IMR-90 (cell line): Measurements from ENCODE around the gene LDHAL6B. TPM values are rescaled to one million over a fixed set of nuclear protein-coding genes. Genes with fewer than 3 reads are reported as not detected.

Experiments
- ATAC-seq: fragments of 200-7000 bp; cut with Tn5 transposase; 2 replicates; pipeline ENCODE4 v1.9.1; 2020; ENCODE audit warnings: low read depth, mild to moderate bottlenecking, moderate library complexity
- BruUV-seq: library from RNA; stranded (reverse); fragments of 400-500 nt; replicated peaks from 2 replicates; lab custom pipeline; 2021; lab: Mats Ljungman, UMichigan
- CTCF ChIA-PET: fragments of 300-600 bp; formaldehyde crosslinking; extraction: SDS; loops from one replicate; lab custom pipeline; 2021; ENCODE audit warnings: antibody characterized with exemption; lab: Yijun Ruan, JAX
- POLR2A ChIA-PET: fragments of 300-600 bp; sonication (Branson Sonifier 250); formaldehyde crosslinking; loops from one replicate; lab custom pipeline; 2022; ENCODE audit warnings: antibody characterized with exemption; ENCODE audit not compliant: unreplicated experiment; lab: Charles Lee
- DNase-seq: peaks from one replicate; pipeline ENCODE4 v3.0.0; 2013
- H2AFZ ChIP-seq: replicated peaks from 2 replicates; pipeline ENCODE3; 2013; ENCODE audit warnings: low read length, mild to moderate bottlenecking; ENCODE audit not compliant: poor library complexity
- H2AK5ac ChIP-seq: 2 replicates; pipeline ENCODE4 v1.6.1; 2013; ENCODE audit warnings: low read depth, low read length, inconsistent platforms
- H2AK9ac ChIP-seq: replicated peaks from 2 replicates; pipeline ENCODE3; 2013; ENCODE audit warnings: mild to moderate bottlenecking, low read depth, low read length, moderate library complexity; ENCODE audit not compliant: poor library complexity
- H2BK120ac ChIP-seq: 2 replicates; pipeline ENCODE4 v1.6.1; 2013; ENCODE audit warnings: low read depth, low read length, inconsistent platforms
- H2BK15ac ChIP-seq: 3 replicates; pipeline ENCODE4 v1.6.1; 2013; ENCODE audit warnings: low read depth, low read length, inconsistent platforms
- H2BK20ac ChIP-seq: 2 replicates; pipeline ENCODE4 v1.6.1; 2013; ENCODE audit warnings: low read depth, mild to moderate bottlenecking, inconsistent platforms, low read length, moderate library complexity
- H2BK5ac ChIP-seq: 2 replicates; pipeline ENCODE4 v1.6.1; 2013; ENCODE audit warnings: mild to moderate bottlenecking, low read depth, low read length, inconsistent platforms; ENCODE audit not compliant: poor library complexity, severe bottlenecking
- H3K14ac ChIP-seq: replicated peaks from 2 replicates; pipeline ENCODE4 v1.6.1; 2013; ENCODE audit warnings: low read depth, low read length, inconsistent platforms
- H3K18ac ChIP-seq: 2 replicates; pipeline ENCODE4 v1.6.1; 2013; ENCODE audit warnings: low read depth, low read length, control low read depth
- H3K23ac ChIP-seq: 2 replicates; pipeline ENCODE4 v1.6.1; 2013; ENCODE audit warnings: low read depth, low read length, inconsistent platforms
- H3K27ac ChIP-seq: 2 replicates; pipeline ENCODE4 v1.5.1; 2013; ENCODE audit warnings: mild to moderate bottlenecking, control low read depth, low read length; ENCODE audit not compliant: insufficient read depth
- H3K27me3 ChIP-seq: 2 replicates; pipeline ENCODE4 v1.6.1; 2013; ENCODE audit warnings: low read length; ENCODE audit not compliant: control insufficient read depth, insufficient read depth
- H3K36me3 ChIP-seq: 2 replicates; pipeline ENCODE4 v1.6.1; 2013; ENCODE audit warnings: low read length, mixed read lengths; ENCODE audit not compliant: control insufficient read depth, insufficient read depth
- H3K4ac ChIP-seq: 2 replicates; pipeline ENCODE4 v1.6.1; 2013; ENCODE audit warnings: low read depth, low read length, inconsistent platforms
- H3K4me1 ChIP-seq: 2 replicates; pipeline ENCODE4 v1.6.1; 2013; ENCODE audit warnings: low read length, mixed read lengths; ENCODE audit not compliant: control insufficient read depth, insufficient read depth
- H3K4me2 ChIP-seq: 2 replicates; pipeline ENCODE4 v1.6.1; 2013; ENCODE audit warnings: low read depth, mild to moderate bottlenecking, control low read depth, low read length, moderate library complexity
- H3K4me3 ChIP-seq: 2 replicates; pipeline ENCODE4 v1.5.1; 2013; ENCODE audit warnings: low read depth, mild to moderate bottlenecking, control low read depth, low read length, moderate library complexity; ENCODE audit not compliant: insufficient read depth
- H3K56ac ChIP-seq: 2 replicates; pipeline ENCODE4 v1.6.1; 2013; ENCODE audit warnings: low read length, inconsistent platforms; ENCODE audit not compliant: insufficient read depth; ENCODE audit errors: extremely low read depth
- H3K79me1 ChIP-seq, 2 experiments: 2 replicates each; pipeline ENCODE4 v1.6.1; 2013; ENCODE audit warnings: low read length in 2 of 2, inconsistent platforms in 1 of 2, low read depth in 1 of 2
- H3K9ac ChIP-seq: 2 replicates; pipeline ENCODE4 v1.6.1; 2013; ENCODE audit warnings: low read depth, low read length, control low read depth
- H3K9me1 ChIP-seq: 2 replicates; pipeline ENCODE4 v1.6.1; 2013; ENCODE audit warnings: low read length, inconsistent platforms; ENCODE audit not compliant: insufficient read depth
- H3K9me3 ChIP-seq: 2 replicates; pipeline ENCODE4 v1.6.1; 2013; ENCODE audit warnings: low read length; ENCODE audit not compliant: control insufficient read depth, insufficient read depth
- H4K20me1 ChIP-seq: 2 replicates; pipeline ENCODE4 v1.6.1; 2013; ENCODE audit warnings: low read length, inconsistent platforms; ENCODE audit not compliant: insufficient read depth
- H4K5ac ChIP-seq: 2 replicates; pipeline ENCODE4 v1.6.1; 2013; ENCODE audit warnings: mild to moderate bottlenecking, low read depth, low read length, control low read depth
- H4K8ac ChIP-seq, 2 experiments: 2 replicates each; pipeline ENCODE4 v1.6.1; 2013; ENCODE audit warnings: low read depth in 2 of 2, low read length in 2 of 2, control low read depth in 1 of 2, inconsistent platforms in 1 of 2
- H4K91ac ChIP-seq: 2 replicates; pipeline ENCODE4 v1.6.1; 2013; ENCODE audit warnings: low read depth, low read length, inconsistent platforms; ENCODE audit not compliant: insufficient read depth
- BHLHE40 ChIP-seq: fragments of 150-350 bp; IDR thresholded peaks from 2 replicates; pipeline ENCODE4 v1.6.1; 2016; ENCODE audit warnings: mild to moderate bottlenecking, low read depth, low read length
- CEBPB ChIP-seq: IDR thresholded peaks from 2 replicates; pipeline ENCODE4 v1.6.1; 2012; ENCODE audit warnings: low read depth, low read length, improper control_type of control experiment
- CTCF ChIP-seq: conservative IDR thresholded peaks from 2 replicates; pipeline ENCODE4 v1.5.1; 2012; ENCODE audit warnings: mild to moderate bottlenecking, low read depth, low read length, improper control_type of control experiment
- ELK1 ChIP-seq: fragments of 150-350 bp; IDR thresholded peaks from 2 replicates; pipeline ENCODE4 v1.6.1; 2016; ENCODE audit warnings: low read depth, mild to moderate bottlenecking, low read length, moderate library complexity, borderline replicate concordance
- MAFK ChIP-seq: IDR thresholded peaks from 2 replicates; pipeline ENCODE4 v1.6.1; 2012; ENCODE audit warnings: low read depth, low read length, improper control_type of control experiment
- MXI1 ChIP-seq: IDR thresholded peaks from 2 replicates; pipeline ENCODE4 v1.6.1; 2012; ENCODE audit warnings: low read depth, mild to moderate bottlenecking, low read length, moderate library complexity, borderline replicate concordance
- SMC3 ChIP-seq: fragments of 150-350 bp; IDR thresholded peaks from 2 replicates; pipeline ENCODE4 v1.6.1; 2016; ENCODE audit warnings: low read depth, mild to moderate bottlenecking, antibody characterized with exemption, low read length, moderate library complexity
- WGBS, 2 experiments: methylation state at CpG; one replicate each; pipeline versions ENCODE4 v1.1.5 to v1.1.7; 2013; ENCODE audit warnings: missing lambda C conversion rate in 2 of 2; ENCODE audit not compliant: insufficient read length in 1 of 2; ENCODE audit errors: extremely low coverage in 2 of 2; 5-methylcytosine and 5-hydroxymethylcytosine counted together
- dilution Hi-C: fragments of 300-500 bp; cut with HindIII; formaldehyde crosslinking; loops from one replicate; pipeline ENCODE4 v1.14.3; 2018; ENCODE audit warnings: low sequenced_read_pairs; ENCODE audit not compliant: unreplicated experiment
- in situ Hi-C: fragments of 300-500 bp; cut with MboI; formaldehyde crosslinking; loops from 3 replicates; pipeline ENCODE4 v1.14.3; 2019; ENCODE audit warnings: low sequenced_read_pairs, inconsistent platforms, mixed read lengths
- intact Hi-C: fragments of 100-400 bp; cut with micrococcal nuclease; formaldehyde crosslinking; loops from 2 replicates; pipeline ENCODE4 v1.10.0; 2022
- polyA plus RNA-seq, 3 experiments: library from polyadenylated mRNA; depleted of rRNA; stranded (reverse); fragments of >200 nt; gene quantifications; 2 replicates each; pipeline ENCODE4 v1.2.3, GENCODE V29; 2012; ENCODE audit warnings: low replicate concordance in 1 of 3
- total RNA-seq: library from RNA; depleted of rRNA; stranded (reverse); fragments of >200 nt; gene quantifications from 2 replicates; pipeline ENCODE4 v1.2.3, GENCODE V29; 2012

The LDHAL6B gene
- total and polyA plus RNA-seq, 2 of the 4 experiments (the other 2 are of a cell fraction) = not detected

DNA sequence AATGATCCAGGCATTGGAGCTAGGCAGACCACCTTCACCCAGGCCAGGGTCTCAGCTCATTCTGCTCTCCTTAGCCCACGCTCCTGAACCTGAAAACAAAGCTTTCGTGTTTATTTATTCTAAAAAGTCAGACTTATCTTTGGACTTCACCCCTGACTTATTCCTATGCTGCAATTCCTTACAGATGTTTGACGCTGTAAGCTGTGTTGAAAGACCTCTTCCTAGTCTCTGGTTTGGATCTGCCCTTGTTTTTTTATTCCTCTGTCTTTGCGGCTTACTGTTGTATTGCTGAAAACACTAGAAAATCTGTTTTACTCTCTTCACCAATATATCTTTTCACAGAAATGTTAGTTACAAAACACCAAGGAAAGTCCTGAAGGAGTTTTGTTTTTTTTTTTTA, 40.5 kb upstream of the LDHAL6B start:
- Histone ChIP-seq H3K27ac (peak overlapping the region; percentile 52; the same call in 1 of the 2 replicates), H3K79me1 (peaks cover 7 to 29% of the 10 kb centered on the region in 2 experiments; a peak in 3 of 4 replicates), H3K23ac (peak overlapping the region; percentile 96; the same call in 1 of the 2 replicates), H4K8ac (peak overlapping the region; percentile 11 to 93; a peak in 3 of 4 replicates), H2AFZ (no peak overlapping the region), H4K20me1 (no peaks in the 10 kb centered on the region), H3K9me3 (no peaks in the 10 kb centered on the region), H2AK5ac (peak overlapping the region; percentile 93; the same call in 1 of the 2 replicates), H4K5ac (peak overlapping the region; percentile 46), H3K18ac (peak overlapping the region; percentile 89), H3K56ac (peak overlapping the region; percentile 24; the same call in 1 of the 2 replicates), H2AK9ac (no peak overlapping the region), H2BK15ac (peak overlapping the region; percentile 45; the same call in 1 of the 3 replicates), H3K4me3 (no peak overlapping the region), H2BK120ac (peak overlapping the region; percentile 78), H3K4me1 (peaks cover 27% of the 10 kb centered on the region), H3K9me1 (peaks cover 16% of the 10 kb centered on the region), H4K91ac (peak overlapping the region; percentile 79; the same call in 1 of the 2 replicates), H2BK5ac (peak overlapping the region; percentile 68), H3K36me3 (peaks cover 16% of the 10 kb centered on the region), H3K27me3 (no peaks in the 10 kb centered on the region), H2BK20ac (peak overlapping the region; percentile 94), H3K4me2 (no peak overlapping the region), H3K4ac (peak overlapping the region; percentile 97), H3K9ac (no peak overlapping the region), H3K14ac (peak overlapping the region; percentile 96)
- DNase-seq = peak; percentile 27
- dilution Hi-C loops = no loop called here
- BruUV-seq = no TSS peak
- in situ Hi-C loops = no loop called here
- POLR2A ChIA-PET = no interaction called here
- no peak for ATAC-seq
- 50% methylated on average over 2 of the region's 4 CpGs; no CpG with 5 or more reads in 1 of the 2 experiments for WGBS, 2 experiments
- CTCF ChIA-PET = interaction anchor here (0.6 to 0.9 kb wide), 2 partner anchors 81 to 86 kb away, joined by 3 to 4 read pairs; no protein-coding TSS in a partner anchor
- TF ChIP-seq MXI1 = no peak
- TF ChIP-seq CEBPB = no peak
- TF ChIP-seq CTCF = no peak
- TF ChIP-seq BHLHE40 = no peak
- TF ChIP-seq MAFK = no peak
- no peak for TF ChIP-seq SMC3
- TF ChIP-seq ELK1 = no peak
- intact Hi-C loops = loop anchor here (5.0 kb wide), 1 partner anchor 134 kb away; no protein-coding TSS in a partner anchor
